ENCODE measurements around the gene SAG. TPM values are rescaled to one million over a fixed set of nuclear protein-coding genes. Genes with fewer than 3 reads are reported as not detected.

SAG gene
- total and polyA plus RNA-seq, 2 of the 13 experiments (the other 11 are each of a cell fraction or from before 2014, with no cell fraction given) = not detected

DNA sequence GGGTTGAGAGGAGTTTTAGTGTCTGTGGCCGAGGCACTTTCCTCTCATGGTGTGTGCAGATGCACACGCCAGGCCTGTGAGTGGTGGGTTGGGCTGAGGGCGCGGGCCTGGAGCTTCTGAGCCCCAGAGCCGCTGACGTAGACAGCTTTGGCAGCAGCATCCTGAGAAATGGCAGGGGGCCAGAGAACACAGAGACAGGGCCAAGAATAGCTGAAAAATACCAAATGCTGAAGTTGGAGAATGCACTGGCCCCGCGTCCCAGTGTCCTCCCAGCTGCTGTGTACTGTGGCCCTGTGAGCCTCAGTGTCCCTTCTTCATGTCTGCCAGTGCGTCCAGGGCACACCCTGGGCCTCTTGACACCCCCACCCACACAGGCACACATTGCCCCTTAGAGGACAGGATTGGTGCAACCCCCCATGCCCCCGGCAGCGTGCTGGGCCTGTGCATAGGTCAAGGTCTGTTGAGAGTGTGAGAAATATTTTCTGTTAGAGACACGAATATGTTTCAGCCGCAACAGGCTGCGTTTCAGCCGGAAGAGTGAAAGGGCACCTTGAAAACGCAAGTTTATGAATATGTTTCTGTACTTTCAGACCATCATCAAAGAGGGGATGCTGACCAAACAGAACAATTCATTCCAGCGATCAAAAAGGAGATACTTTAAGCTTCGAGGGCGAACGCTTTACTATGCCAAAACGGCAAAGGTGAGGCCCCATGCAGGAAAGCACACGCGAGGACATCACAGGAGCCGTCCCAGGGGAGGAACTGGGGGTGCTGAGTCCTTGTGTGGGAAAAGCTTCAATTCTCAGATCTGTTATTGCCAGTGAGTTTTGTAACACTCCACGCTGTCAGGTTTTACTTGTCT, 80.3 kb downstream of the SAG start:
- Histone ChIP-seq H3K4me3 (replicated peaks in 1 of 3; ENCODE audit: insufficient read depth in 1 of 3, low read depth in 2 of 3, low read length in 3 of 3) (peak overlapping the region; percentile 44 to 65 (median 45)), H4K20me1 (ENCODE audit: insufficient read depth, low read length) (no peaks in the 10 kb centered on the region), H3K9ac (ENCODE audit: insufficient read depth, low read depth, low read length) (peak overlapping the region; percentile 65), H3K36me3 (replicated peaks in 1 of 2; ENCODE audit: control insufficient read depth in 1 of 2, insufficient read depth in 2 of 2, low read length in 2 of 2) (peaks cover 3 to 24% of the 10 kb centered on the region in 2 experiments; a peak in 4 of 5 replicates), H3K79me2 (ENCODE audit: insufficient read depth, low read length) (peaks cover 33% of the 10 kb centered on the region), H3K4me2 (ENCODE audit: low read depth, low read length) (peak overlapping the region; percentile 82), H3K9me3 (ENCODE audit: low read length) (no peaks in the 10 kb centered on the region), H3K27me3 (ENCODE audit: control insufficient read depth in 1 of 2, insufficient read depth in 2 of 2, low read length in 2 of 2) (no peaks in the 10 kb centered on the region), H2AFZ (ENCODE audit: low read length) (peak overlapping the region; percentile 66), H3K27ac (ENCODE audit: extremely low read length, insufficient read depth, low read length) (peak overlapping the region; percentile 80), H3K4me1 (ENCODE audit: insufficient read depth, low read length) (peaks cover 65% of the 10 kb centered on the region)
- in situ Hi-C loops (cut with HindIII; ENCODE audit: extremely low pct_ligation_motif_present, low pct_unique_long_range_greater_than_20kb) = no loop called here
- intact Hi-C loops (cut with micrococcal nuclease; ENCODE audit: unreplicated experiment) = loop anchor here (1.0 kb wide), 1 partner anchor 55 kb away; no protein-coding TSS in a partner anchor
- peak; percentile 85 for DNase-seq (ENCODE audit: low spot score)
- peak; percentile 60 for FAIRE-seq
- BruUV-seq (replicated peaks) = TSS peak; percentile 62
- WGBS (ENCODE audit: low lambda C conversion rate) = 25% methylated on average over 24 of the region's 25 CpGs
- ATAC-seq = peak; percentile 82
- CTCF ChIA-PET (ENCODE audit: low intra/inter-chr PET ratio, low total read pairs) = interaction anchor here (0.6 kb wide), 1 partner anchor 334 kb away, joined by 5 read pairs; no protein-coding TSS in a partner anchor
- POLR2A ChIA-PET = interaction anchor here (0.8 to 1.6 kb wide), 7 partner anchors 27 to 80 kb away, joined by 3 to 5 read pairs (median 3); no protein-coding TSS in a partner anchor
- TF ChIP-seq ZNF644 (CRISPR knock-in tag; IDR thresholded peaks at IDR 0.05; ENCODE audit: low read depth) (no peak), ZNF362 (CRISPR knock-in tag; IDR thresholded peaks at IDR 0.05; ENCODE audit: borderline replicate concordance) (peak; percentile 14; the same call in 1 of the 2 replicates), ZSCAN9 (CRISPR knock-in tag; IDR thresholded peaks at IDR 0.05; ENCODE audit: borderline replicate concordance) (no peak), ZBTB21 (CRISPR knock-in tag; IDR thresholded peaks at IDR 0.05) (no peak), BCL6 (CRISPR knock-in tag; IDR thresholded peaks at IDR 0.05) (peak; percentile 34; the same call in 1 of the 2 replicates), HMGXB4 (CRISPR knock-in tag; IDR thresholded peaks at IDR 0.05; ENCODE audit: borderline replicate concordance in 1 of 2, low read depth in 1 of 2) (peak in 1 of 2 experiments; percentile 48; a peak in 1 of 4 replicates), ZNF878 (CRISPR knock-in tag; IDR thresholded peaks at IDR 0.05) (no peak), ZNF207 (IDR thresholded peaks at IDR 0.05; ENCODE audit: borderline replicate concordance) (no peak), ZNF550 (CRISPR knock-in tag; IDR thresholded peaks at IDR 0.05; ENCODE audit: borderline replicate concordance) (no peak), ZBTB1 (CRISPR knock-in tag; IDR thresholded peaks at IDR 0.05; ENCODE audit: borderline replicate concordance) (no peak), ZSCAN31 (CRISPR knock-in tag; IDR thresholded peaks at IDR 0.05; ENCODE audit: low read depth) (no peak), SP140L (CRISPR knock-in tag; IDR thresholded peaks at IDR 0.05; ENCODE audit: borderline replicate concordance) (no peak)
- TF ChIP-seq, protein P1, sequence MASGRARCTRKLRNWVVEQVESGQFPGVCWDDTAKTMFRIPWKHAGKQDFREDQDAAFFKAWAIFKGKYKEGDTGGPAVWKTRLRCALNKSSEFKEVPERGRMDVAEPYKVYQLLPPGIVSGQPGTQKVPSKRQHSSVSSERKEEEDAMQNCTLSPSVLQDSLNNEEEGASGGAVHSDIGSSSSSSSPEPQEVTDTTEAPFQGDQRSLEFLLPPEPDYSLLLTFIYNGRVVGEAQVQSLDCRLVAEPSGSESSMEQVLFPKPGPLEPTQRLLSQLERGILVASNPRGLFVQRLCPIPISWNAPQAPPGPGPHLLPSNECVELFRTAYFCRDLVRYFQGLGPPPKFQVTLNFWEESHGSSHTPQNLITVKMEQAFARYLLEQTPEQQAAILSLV (CRISPR knock-in tag; IDR thresholded peaks at IDR 0.05; ENCODE audit: borderline replicate concordance) = no peak
- TF ChIP-seq, protein P2, sequence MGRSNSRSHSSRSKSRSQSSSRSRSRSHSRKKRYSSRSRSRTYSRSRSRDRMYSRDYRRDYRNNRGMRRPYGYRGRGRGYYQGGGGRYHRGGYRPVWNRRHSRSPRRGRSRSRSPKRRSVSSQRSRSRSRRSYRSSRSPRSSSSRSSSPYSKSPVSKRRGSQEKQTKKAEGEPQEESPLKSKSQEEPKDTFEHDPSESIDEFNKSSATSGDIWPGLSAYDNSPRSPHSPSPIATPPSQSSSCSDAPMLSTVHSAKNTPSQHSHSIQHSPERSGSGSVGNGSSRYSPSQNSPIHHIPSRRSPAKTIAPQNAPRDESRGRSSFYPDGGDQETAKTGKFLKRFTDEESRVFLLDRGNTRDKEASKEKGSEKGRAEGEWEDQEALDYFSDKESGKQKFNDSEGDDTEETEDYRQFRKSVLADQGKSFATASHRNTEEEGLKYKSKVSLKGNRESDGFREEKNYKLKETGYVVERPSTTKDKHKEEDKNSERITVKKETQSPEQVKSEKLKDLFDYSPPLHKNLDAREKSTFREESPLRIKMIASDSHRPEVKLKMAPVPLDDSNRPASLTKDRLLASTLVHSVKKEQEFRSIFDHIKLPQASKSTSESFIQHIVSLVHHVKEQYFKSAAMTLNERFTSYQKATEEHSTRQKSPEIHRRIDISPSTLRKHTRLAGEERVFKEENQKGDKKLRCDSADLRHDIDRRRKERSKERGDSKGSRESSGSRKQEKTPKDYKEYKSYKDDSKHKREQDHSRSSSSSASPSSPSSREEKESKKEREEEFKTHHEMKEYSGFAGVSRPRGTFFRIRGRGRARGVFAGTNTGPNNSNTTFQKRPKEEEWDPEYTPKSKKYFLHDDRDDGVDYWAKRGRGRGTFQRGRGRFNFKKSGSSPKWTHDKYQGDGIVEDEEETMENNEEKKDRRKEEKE (IDR thresholded peaks at IDR 0.05) = no peak
- TF ChIP-seq, protein P3, sequence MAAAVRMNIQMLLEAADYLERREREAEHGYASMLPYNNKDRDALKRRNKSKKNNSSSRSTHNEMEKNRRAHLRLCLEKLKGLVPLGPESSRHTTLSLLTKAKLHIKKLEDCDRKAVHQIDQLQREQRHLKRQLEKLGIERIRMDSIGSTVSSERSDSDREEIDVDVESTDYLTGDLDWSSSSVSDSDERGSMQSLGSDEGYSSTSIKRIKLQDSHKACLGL (CRISPR knock-in tag; IDR thresholded peaks at IDR 0.05) = no peak
